GM12801 (cell line): ENCODE measurements around the gene B4GALT4.

Source experiments
- CTCF ChIP-seq: IDR thresholded peaks from one replicate; pipeline ENCODE4 v1.5.1; 2011; ENCODE audit warnings: control low read depth; ENCODE audit not compliant: insufficient read length; ENCODE audit errors: extremely low read depth

The B4GALT4 gene

GRCh38 chr3:119191800-119192199 is 48.9 kb downstream of the B4GALT4 start:
- no peak for TF ChIP-seq CTCF

GRCh38 chr3:119187266-119187665 is 53.4 kb downstream of the B4GALT4 start:
- no peak for TF ChIP-seq CTCF

- no peak for TF ChIP-seq CTCF
These were observed 55.7 kb downstream of the B4GALT4 start for GRCh38 chr3:119184796-119185570.

- no peak for TF ChIP-seq CTCF
These were observed 56.6 kb downstream of the B4GALT4 start for GRCh38 chr3:119184111-119184510.

- TF ChIP-seq CTCF, result no peak
These were observed 58.9 kb downstream of the B4GALT4 start for GRCh38 chr3:119181765-119182164.

- no peak for TF ChIP-seq CTCF
These were observed 63.4 kb downstream of the B4GALT4 start for GRCh38 chr3:119177321-119177720.

GRCh38 chr3:119176778-119177177 is 63.9 kb downstream of the B4GALT4 start:
- no peak for TF ChIP-seq CTCF
